HG03066 (cell line): ENCODE data around the gene GALNT16.
"Not testable (repeated sequence)": the region's sequence is repeated elsewhere in the genome, so short reads cannot be mapped to it uniquely, and the experiment has no call there.

ENCODE experiments used
- ATAC-seq: cut with Tn5 transposase; IDR thresholded peaks from one replicate; pipeline ENCODE4 v1.9.1; 2021; ENCODE audit warnings: low read depth; ENCODE audit not compliant: unreplicated experiment

GALNT16 gene

GRCh38 chr14:69259527-69260189 lies at the start of gene GALNT16:
GALNT16 (plus strand) TSS chr14:69260158; CDS start chr14:69260291, 133 bp downstream.
- no peak for ATAC-seq

GRCh38 chr14:69214393-69214792 lies 45.6 kb upstream of the GALNT16 start:
- ATAC-seq = no peak

- not testable (repeated sequence) for ATAC-seq
These were observed 42.3 kb upstream of the GALNT16 start for GRCh38 chr14:69217663-69218062.

- no peak for ATAC-seq
These were observed 35.0 kb upstream of the GALNT16 start for GRCh38 chr14:69224946-69225345.

GRCh38 chr14:69226178-69226577 lies 33.8 kb upstream of the GALNT16 start:
- no peak for ATAC-seq

GRCh38 chr14:69226736-69227135 lies 33.2 kb upstream of the GALNT16 start:
- no peak for ATAC-seq

GRCh38 chr14:69231486-69231885 lies 28.5 kb upstream of the GALNT16 start:
- ATAC-seq = no peak

GRCh38 chr14:69232388-69232787 lies 27.6 kb upstream of the GALNT16 start:
- ATAC-seq = no peak

GRCh38 chr14:69234106-69234505 lies 25.9 kb upstream of the GALNT16 start:
- ATAC-seq = no peak

- ATAC-seq = no peak
These were observed 24.2 kb upstream of the GALNT16 start for GRCh38 chr14:69235708-69236107.

- ATAC-seq = no peak
These were observed 22.8 kb upstream of the GALNT16 start for GRCh38 chr14:69237142-69237541.

GRCh38 chr14:69237584-69237983 lies 22.4 kb upstream of the GALNT16 start:
- no peak for ATAC-seq

- no peak for ATAC-seq
These were observed 21.1 kb upstream of the GALNT16 start for GRCh38 chr14:69238883-69239282.

- ATAC-seq = no peak
These were observed 19.3 kb upstream of the GALNT16 start for GRCh38 chr14:69240527-69241173.

GRCh38 chr14:69241577-69241976 lies 18.4 kb upstream of the GALNT16 start:
- no peak for ATAC-seq

- no peak for ATAC-seq
These were observed 17.4 kb upstream of the GALNT16 start for GRCh38 chr14:69242311-69243224.

- ATAC-seq = no peak
These were observed 15.0 kb upstream of the GALNT16 start for GRCh38 chr14:69244946-69245345.

- ATAC-seq = no peak
These were observed 13.6 kb upstream of the GALNT16 start for GRCh38 chr14:69246331-69246730.

- ATAC-seq = no peak
These were observed 12.1 kb upstream of the GALNT16 start for GRCh38 chr14:69247676-69248440.

- ATAC-seq = no peak
These were observed 10.4 kb upstream of the GALNT16 start for GRCh38 chr14:69249603-69250002.

- ATAC-seq = no peak
These were observed 7.1 kb upstream of the GALNT16 start for GRCh38 chr14:69252851-69253250.
